AG04450 (cell line): ENCODE measurements around the gene DIP2C. TPM values are rescaled to one million over a fixed set of nuclear protein-coding genes. Genes with fewer than 3 reads are reported as not detected.

Source experiments
- CTCF ChIA-PET: fragments of 300-600, 350-600 bp; formaldehyde crosslinking; extraction: SDS; loops from one replicate; lab custom pipeline; 2022; ENCODE audit warnings: antibody characterized with exemption, inconsistent platforms; lab: Charles Lee
- POLR2A ChIA-PET: fragments of 350-600 bp; formaldehyde crosslinking; extraction: SDS; loops from one replicate; lab custom pipeline; 2021; ENCODE audit warnings: antibody characterized with exemption, inconsistent platforms; lab: Yijun Ruan, JAX
- DNase-seq: peaks from one replicate; pipeline ENCODE4 v3.0.0-alpha.2; 2011; ENCODE audit warnings: low read depth, low spot score
- H3K27ac ChIP-seq: one replicate; pipeline ENCODE4 v1.5.1; 2012; ENCODE audit warnings: low read depth, low read length, control low read depth
- H3K27me3 ChIP-seq: one replicate; pipeline ENCODE4 v1.6.0; 2012; ENCODE audit warnings: low read length; ENCODE audit not compliant: control insufficient read depth, insufficient read depth
- H3K4me3 ChIP-seq: 2 replicates; pipeline ENCODE4 v1.5.1; 2011; ENCODE audit warnings: mild to moderate bottlenecking, low read depth, low read length, control low read depth
- H3K9me3 ChIP-seq: 2 replicates; pipeline ENCODE4 v1.5.1; 2012; ENCODE audit warnings: low read length; ENCODE audit not compliant: control insufficient read depth, insufficient read depth
- CTCF ChIP-seq: IDR thresholded peaks from 2 replicates; pipeline ENCODE4 v1.5.1; 2011; ENCODE audit warnings: low read depth, low read length, control low read depth, inconsistent platforms
- polyA plus RNA-seq: library from polyadenylated mRNA; depleted of rRNA; stranded (reverse); fragments of >200 nt; gene quantifications from 2 replicates; pipeline ENCODE4 v1.2.3, GENCODE V29; 2011

DIP2C gene
- polyA plus RNA-seq, 1 experiment, result 9.6 TPM

DNA sequence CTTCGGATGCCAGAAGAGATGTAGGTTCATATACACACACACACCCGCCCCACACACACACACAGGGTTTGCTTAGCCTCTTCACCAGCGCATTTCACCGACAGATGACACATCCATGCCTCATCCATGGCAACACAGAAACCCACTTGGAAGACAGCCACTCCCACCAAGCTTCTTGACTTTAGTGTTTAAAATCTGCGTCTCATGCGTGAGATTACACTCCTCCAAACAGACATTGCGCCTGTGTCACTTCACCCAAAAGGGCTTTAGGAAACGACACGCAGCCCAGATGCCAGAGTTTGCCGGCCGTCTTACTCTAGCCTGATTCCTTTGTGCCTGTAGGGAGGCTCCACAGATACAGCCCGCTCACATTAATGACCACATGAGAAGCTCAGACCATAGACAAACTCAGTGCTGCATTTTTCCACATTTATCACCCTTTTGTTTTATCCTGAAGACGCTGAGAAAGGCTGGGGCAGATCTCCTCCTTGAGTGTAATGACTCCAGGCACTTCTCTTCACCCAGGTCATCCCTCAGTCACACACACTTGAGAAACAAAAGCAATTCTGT lies 73.8 kb downstream of the DIP2C start:
- DNase-seq, result peak; percentile 77
- ChIA-PET POLR2A (interaction anchor here (0.6 to 1.2 kb wide), 3 partner anchors 18 to 420 kb away, joined by 4 to 5 read pairs (median 5); no protein-coding TSS in a partner anchor), CTCF (no interaction called here)
- Histone ChIP-seq H3K4me3 (peak overlapping the region; percentile 20), H3K27me3 (no peaks in the 10 kb centered on the region), H3K27ac (peak overlapping the region; percentile 59), H3K9me3 (no peaks in the 10 kb centered on the region; the same call in 1 of the 2 replicates)
- TF ChIP-seq CTCF, result no peak

GRCh38 chr10:614790-615582 lies 74.5 kb downstream of the DIP2C start:
- Histone ChIP-seq H3K4me3 (no peak overlapping the region; the same call in 1 of the 2 replicates), H3K27me3 (no peaks in the 10 kb centered on the region), H3K27ac (peak overlapping the region; percentile 21), H3K9me3 (no peaks in the 10 kb centered on the region; the same call in 1 of the 2 replicates)
- POLR2A ChIA-PET, result interaction anchor here (0.6 to 1.2 kb wide), 2 partner anchors 68 to 421 kb away, joined by 5 read pairs; no protein-coding TSS in a partner anchor
- CTCF ChIA-PET, result interaction anchor here (1.1 kb wide), 1 partner anchor 13 kb away, joined by 3 read pairs; no protein-coding TSS in a partner anchor
- no peak for DNase-seq
- TF ChIP-seq CTCF, result no peak

DNA sequence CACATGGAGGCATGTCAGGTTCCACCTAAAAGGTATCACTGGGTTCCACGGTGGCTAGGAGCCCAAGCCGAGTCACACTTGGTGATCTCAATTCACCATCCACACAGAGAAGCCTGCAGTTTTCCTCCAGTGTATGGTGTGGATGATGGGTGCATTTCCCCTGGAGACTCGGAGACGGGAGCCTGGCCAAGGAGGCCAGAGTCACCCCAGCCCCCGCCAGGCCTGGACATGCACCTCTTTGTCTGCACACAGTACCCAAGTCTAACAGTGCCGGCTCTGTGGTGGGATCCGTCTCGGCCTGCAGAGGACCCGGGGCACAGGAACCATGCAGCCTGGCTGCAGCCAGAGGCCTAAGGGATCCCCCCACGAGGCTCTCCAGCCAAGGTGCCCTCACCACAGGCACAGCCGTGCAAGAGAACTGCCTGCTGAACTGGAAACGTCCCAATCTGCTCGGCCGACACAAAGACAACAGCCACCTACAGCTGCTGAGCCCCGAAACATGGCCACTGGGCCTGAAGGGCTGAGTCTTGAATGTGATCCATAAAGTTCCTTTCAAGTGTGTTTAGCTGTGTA lies 75.2 kb downstream of the DIP2C start:
- ChIA-PET POLR2A (no interaction called here), CTCF (interaction anchor here (1.1 kb wide), 1 partner anchor 14 kb away, joined by 3 read pairs; no protein-coding TSS in a partner anchor)
- no peak overlapping the region for H3K27ac ChIP-seq
- H3K4me3 ChIP-seq, result no peak overlapping the region
- DNase-seq, result no peak
- no peaks in the 10 kb centered on the region; the same call in 1 of the 2 replicates for H3K9me3 ChIP-seq
- no peak for TF ChIP-seq CTCF
- no peaks in the 10 kb centered on the region for H3K27me3 ChIP-seq

DNA sequence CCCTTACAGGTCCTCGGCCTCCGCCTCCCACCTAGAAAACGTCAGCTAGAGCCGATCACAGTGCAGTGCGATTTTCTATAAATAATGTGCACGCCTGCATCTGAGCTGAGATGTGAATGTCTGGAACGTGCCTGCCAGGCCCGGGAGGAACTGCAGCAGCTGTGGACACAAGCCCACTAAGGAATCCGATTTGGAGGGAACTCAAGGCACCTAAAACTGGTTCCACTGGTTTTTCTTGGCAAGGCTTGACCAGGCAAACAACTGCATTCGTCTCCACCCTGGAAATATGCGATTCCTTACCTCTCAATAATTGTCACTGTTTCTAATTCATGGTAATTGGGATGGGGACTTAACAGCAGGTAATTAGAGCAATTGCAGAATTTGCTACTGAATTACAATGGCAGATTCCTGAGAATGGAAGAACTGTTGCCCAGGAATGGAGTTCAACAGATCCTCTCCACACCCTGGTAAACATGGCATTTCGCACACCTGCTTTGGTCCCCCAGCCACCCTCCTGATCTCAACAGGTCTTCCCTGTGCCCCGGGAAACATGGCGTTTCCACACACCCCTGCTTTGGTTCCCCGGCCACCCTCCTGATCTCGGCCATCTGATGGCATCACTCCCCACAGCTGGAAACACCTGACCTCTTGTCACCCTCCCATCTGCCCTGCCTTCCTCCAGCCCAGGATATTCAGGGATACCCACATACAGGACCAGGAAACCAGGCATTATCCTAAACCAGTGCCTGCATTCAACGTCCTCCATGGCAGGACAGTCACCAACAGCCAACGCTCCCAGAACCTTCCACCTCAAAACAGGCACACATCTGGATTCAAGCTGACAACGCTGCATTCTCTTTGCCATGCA lies 76.0 kb downstream of the DIP2C start:
- H3K4me3 ChIP-seq, result no peak overlapping the region
- ChIA-PET CTCF (no interaction called here), POLR2A (no interaction called here)
- no peaks in the 10 kb centered on the region for H3K27me3 ChIP-seq
- H3K9me3 ChIP-seq, result no peaks in the 10 kb centered on the region; the same call in 1 of the 2 replicates
- TF ChIP-seq CTCF, result no peak
- H3K27ac ChIP-seq, result no peak overlapping the region
- DNase-seq, result no peak
